CD8-positive, alpha-beta memory T cell (primary cell): ENCODE data around the gene IGFBP5. TPM values are rescaled to one million over a fixed set of nuclear protein-coding genes. Genes with fewer than 3 reads are reported as not detected.

Experiments used
- CTCF ChIA-PET: fragments of 350-600 bp; sonication (Branson Sonifier 250); formaldehyde crosslinking; loops from one replicate; lab custom pipeline; 2021; ENCODE audit warnings: antibody characterized with exemption; lab: Charles Lee
- POLR2A ChIA-PET: fragments of 350-600 bp; sonication (Branson Sonifier 250); formaldehyde crosslinking; loops from one replicate; lab custom pipeline; 2021; ENCODE audit warnings: antibody characterized with exemption; lab: Charles Lee
- DNase-seq, 5 donors: peaks; one replicate each; pipeline versions ENCODE4 v3.0.0 to v3.0.0-alpha.2; 2020 to 2022; ENCODE audit warnings: mixed read lengths in 1 of 5
- H3K27ac ChIP-seq: one replicate; pipeline ENCODE4 v1.7.0; 2013; ENCODE audit warnings: low read depth, mild to moderate bottlenecking, low read length, moderate library complexity
- H3K27me3 ChIP-seq: 2 replicates; pipeline ENCODE4 v1.7.0; 2013; ENCODE audit warnings: low read length, mild to moderate bottlenecking; ENCODE audit not compliant: insufficient read depth, poor library complexity, severe bottlenecking
- H3K36me3 ChIP-seq: 2 replicates; pipeline ENCODE4 v1.7.0; 2013; ENCODE audit warnings: mild to moderate bottlenecking, low read length, moderate library complexity; ENCODE audit not compliant: insufficient read depth
- H3K4me1 ChIP-seq: 2 replicates; pipeline ENCODE4 v1.7.0; 2013; ENCODE audit warnings: mild to moderate bottlenecking, low read length, moderate library complexity; ENCODE audit not compliant: insufficient read depth
- H3K4me3 ChIP-seq: 2 replicates; pipeline ENCODE4 v1.7.0; 2013; ENCODE audit warnings: mild to moderate bottlenecking, low read length
- H3K9me3 ChIP-seq: 2 replicates; pipeline ENCODE4 v1.7.0; 2013; ENCODE audit warnings: mild to moderate bottlenecking, low read length
- H3K27ac Mint-ChIP-seq, 8 donors: one replicate each; pipeline ENCODE4 v1.8.0; 2020 to 2021; ENCODE audit warnings: mixed read lengths in 8 of 8, mild to moderate bottlenecking in 6 of 8, inconsistent platforms in 3 of 8, moderate library complexity in 3 of 8
- H3K27me3 Mint-ChIP-seq, 2 donors: one replicate each; pipeline ENCODE4 v1.8.0; 2020 to 2021; ENCODE audit warnings: mixed read lengths in 2 of 2, mild to moderate bottlenecking in 1 of 2, moderate library complexity in 1 of 2
- H3K36me3 Mint-ChIP-seq, 3 donors: one replicate each; pipeline ENCODE4 v1.8.0; 2020 to 2021; ENCODE audit warnings: mixed read lengths in 3 of 3, inconsistent platforms in 1 of 3, mild to moderate bottlenecking in 1 of 3
- H3K4me1 Mint-ChIP-seq, 3 donors: one replicate each; pipeline ENCODE4 v1.8.0; 2020 to 2021; ENCODE audit warnings: mixed read lengths in 3 of 3, inconsistent platforms in 1 of 3, mild to moderate bottlenecking in 1 of 3
- H3K4me3 Mint-ChIP-seq, 7 donors: one replicate each; pipeline ENCODE4 v1.8.0; 2020 to 2021; ENCODE audit warnings: mixed read lengths in 7 of 7, mild to moderate bottlenecking in 6 of 7, moderate library complexity in 4 of 7, inconsistent platforms in 2 of 7
- H3K9me3 Mint-ChIP-seq, 5 donors: one replicate each; pipeline ENCODE4 v1.8.0; 2020 to 2022; ENCODE audit warnings: mixed read lengths in 5 of 5, mild to moderate bottlenecking in 3 of 5, moderate library complexity in 2 of 5, inconsistent platforms in 1 of 5
- polyA plus RNA-seq: library from polyadenylated mRNA; unstranded; fragments of 300-500 nt; fragmentation: Illumina TruSeq; gene quantifications from one replicate; pipeline ENCODE4 v1.2.3, GENCODE V29; 2021
- total RNA-seq, 2 experiments: library from RNA; stranded (reverse); gene quantifications; one replicate each; pipeline ENCODE4 v1.2.3, GENCODE V29; 2021

The IGFBP5 gene
- total and polyA plus RNA-seq, 3 experiments from 2014 or later: not detected

DNA sequence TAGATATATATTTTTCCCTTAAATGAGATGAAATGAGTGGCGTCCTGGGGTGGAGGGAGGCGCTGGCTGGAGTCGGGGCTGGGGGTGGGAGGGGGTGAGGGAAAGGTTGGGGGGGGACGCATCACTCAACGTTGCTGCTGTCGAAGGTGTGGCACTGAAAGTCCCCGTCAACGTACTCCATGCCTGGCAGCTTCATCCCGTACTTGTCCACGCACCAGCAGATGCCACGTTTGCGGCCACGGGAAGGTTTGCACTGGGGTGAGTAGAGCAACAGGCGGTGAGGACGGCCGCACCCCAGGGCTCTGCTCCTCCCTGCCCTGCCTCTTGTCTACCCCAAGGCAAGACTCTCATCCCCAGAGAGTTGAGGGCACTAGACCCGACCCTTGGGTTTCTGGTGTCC is 18.7 kb downstream of the IGFBP5 start:
- Mint-ChIP-seq H3K4me1 (no peaks in the 10 kb centered on the region), H3K27me3 (peaks cover 21 to 39% of the 10 kb centered on the region in 2 donors), H3K9me3 (no peaks in the 10 kb centered on the region), H3K4me3 (no peak overlapping the region), H3K36me3 (no peaks in the 10 kb centered on the region), H3K27ac (no peak overlapping the region)
- Histone ChIP-seq H3K4me3 (no peak overlapping the region), H3K27me3 (no peaks in the 10 kb centered on the region), H3K4me1 (no peaks in the 10 kb centered on the region), H3K36me3 (no peaks in the 10 kb centered on the region), H3K9me3 (no peaks in the 10 kb centered on the region), H3K27ac (no peak overlapping the region)
- no peak for DNase-seq
- POLR2A ChIA-PET: interaction anchor here (0.6 kb wide), 1 partner anchor 9 kb away, joined by 3 read pairs; no protein-coding TSS in a partner anchor
- CTCF ChIA-PET: no interaction called here

GRCh38 chr2:216674376-216674775 is 21.0 kb downstream of the IGFBP5 start:
- ChIA-PET POLR2A (no interaction called here), CTCF (interaction anchor here (0.9 to 1.8 kb wide), 3 partner anchors 8 to 1039 kb away, joined by 3 to 4 read pairs (median 3); no protein-coding TSS in a partner anchor)
- H3K36me3 Mint-ChIP-seq: no peaks in the 10 kb centered on the region
- Histone ChIP-seq H3K4me1 (no peaks in the 10 kb centered on the region), H3K4me3 (no peak overlapping the region), H3K27me3 (no peaks in the 10 kb centered on the region), H3K36me3 (no peaks in the 10 kb centered on the region), H3K9me3 (no peaks in the 10 kb centered on the region), H3K27ac (no peak overlapping the region)
- H3K9me3 Mint-ChIP-seq: no peaks in the 10 kb centered on the region
- no peak for DNase-seq
- no peaks in the 10 kb centered on the region for H3K4me1 Mint-ChIP-seq
- H3K27me3 Mint-ChIP-seq: peaks cover 18 to 35% of the 10 kb centered on the region in 2 donors
- H3K4me3 Mint-ChIP-seq: no peak overlapping the region
- H3K27ac Mint-ChIP-seq: peak overlapping the region in 1 of 8 donors; percentile 89

GRCh38 chr2:216673609-216674008 is 21.7 kb downstream of the IGFBP5 start:
- H3K9me3 ChIP-seq: no peaks in the 10 kb centered on the region
- H3K27me3 ChIP-seq: no peaks in the 10 kb centered on the region
- Mint-ChIP-seq H3K36me3 (no peaks in the 10 kb centered on the region), H3K9me3 (no peaks in the 10 kb centered on the region), H3K27me3 (peaks cover 21 to 38% of the 10 kb centered on the region in 2 donors), H3K27ac (peak overlapping the region in 1 of 8 donors; percentile 19), H3K4me1 (no peaks in the 10 kb centered on the region), H3K4me3 (no peak overlapping the region)
- no peak overlapping the region for H3K4me3 ChIP-seq
- H3K36me3 ChIP-seq: no peaks in the 10 kb centered on the region
- no peaks in the 10 kb centered on the region for H3K4me1 ChIP-seq
- ChIA-PET POLR2A (no interaction called here), CTCF (interaction anchor here (1.2 to 1.8 kb wide), 2 partner anchors 9 to 1040 kb away, joined by 3 to 4 read pairs; no protein-coding TSS in a partner anchor)
- no peak overlapping the region for H3K27ac ChIP-seq
- DNase-seq: no peak

- peaks cover 20 to 38% of the 10 kb centered on the region in 2 donors for H3K27me3 Mint-ChIP-seq
- Histone ChIP-seq H3K27me3 (no peaks in the 10 kb centered on the region), H3K4me3 (no peak overlapping the region), H3K9me3 (no peaks in the 10 kb centered on the region), H3K27ac (no peak overlapping the region), H3K4me1 (no peaks in the 10 kb centered on the region), H3K36me3 (no peaks in the 10 kb centered on the region)
- H3K27ac Mint-ChIP-seq: no peak overlapping the region
- no peaks in the 10 kb centered on the region for H3K4me1 Mint-ChIP-seq
- ChIA-PET CTCF (interaction anchor here (2.4 kb wide), 1 partner anchor 9 kb away, joined by 6 read pairs; no protein-coding TSS in a partner anchor), POLR2A (no interaction called here)
- H3K9me3 Mint-ChIP-seq: no peaks in the 10 kb centered on the region
- no peak for DNase-seq
- no peak overlapping the region for H3K4me3 Mint-ChIP-seq
- H3K36me3 Mint-ChIP-seq: no peaks in the 10 kb centered on the region
Observed at GRCh38 chr2:216673021-216673420, 22.3 kb downstream of the IGFBP5 start.

- Histone ChIP-seq H3K9me3 (no peaks in the 10 kb centered on the region), H3K4me3 (no peak overlapping the region), H3K36me3 (no peaks in the 10 kb centered on the region), H3K4me1 (no peaks in the 10 kb centered on the region), H3K27ac (no peak overlapping the region), H3K27me3 (no peaks in the 10 kb centered on the region)
- no peaks in the 10 kb centered on the region for H3K9me3 Mint-ChIP-seq
- no peak overlapping the region for H3K27ac Mint-ChIP-seq
- no peaks in the 10 kb centered on the region for H3K4me1 Mint-ChIP-seq
- CTCF ChIA-PET: interaction anchor here (2.4 kb wide), 1 partner anchor 10 kb away, joined by 6 read pairs; no protein-coding TSS in a partner anchor
- POLR2A ChIA-PET: no interaction called here
- H3K27me3 Mint-ChIP-seq: peaks cover 22 to 37% of the 10 kb centered on the region in 2 donors
- H3K36me3 Mint-ChIP-seq: no peaks in the 10 kb centered on the region
- no peak overlapping the region for H3K4me3 Mint-ChIP-seq
- no peak for DNase-seq
Observed at GRCh38 chr2:216672466-216672865, 22.9 kb downstream of the IGFBP5 start.

- Mint-ChIP-seq H3K9me3 (no peaks in the 10 kb centered on the region), H3K4me3 (no peak overlapping the region), H3K4me1 (no peaks in the 10 kb centered on the region), H3K36me3 (no peaks in the 10 kb centered on the region), H3K27me3 (peaks cover 25 to 37% of the 10 kb centered on the region in 2 donors), H3K27ac (no peak overlapping the region)
- H3K27ac ChIP-seq: no peak overlapping the region
- no peaks in the 10 kb centered on the region for H3K9me3 ChIP-seq
- ChIA-PET CTCF (interaction anchor here (2.4 kb wide), 1 partner anchor 10 kb away, joined by 6 read pairs; no protein-coding TSS in a partner anchor), POLR2A (no interaction called here)
- no peaks in the 10 kb centered on the region for H3K27me3 ChIP-seq
- H3K36me3 ChIP-seq: no peaks in the 10 kb centered on the region
- H3K4me3 ChIP-seq: no peak overlapping the region
- DNase-seq: no peak
- H3K4me1 ChIP-seq: no peaks in the 10 kb centered on the region
Observed at GRCh38 chr2:216671791-216672343, 23.5 kb downstream of the IGFBP5 start.

DNA sequence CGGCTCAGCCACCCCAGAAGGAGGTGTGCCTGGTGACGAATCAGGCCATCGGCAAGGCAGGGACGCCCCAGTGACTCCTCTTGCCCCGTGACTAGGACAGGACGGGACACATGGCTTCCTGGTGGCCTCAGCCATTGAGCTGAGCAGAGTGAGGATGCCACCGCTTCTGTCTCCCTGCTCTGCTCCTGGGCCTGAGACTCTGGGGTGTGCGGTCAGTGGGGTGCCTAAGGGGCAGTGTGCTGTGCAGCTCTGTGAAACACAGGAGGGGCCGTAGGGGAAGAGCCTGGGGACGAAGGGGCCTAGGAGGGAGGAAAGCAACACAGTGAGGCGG is 24.3 kb downstream of the IGFBP5 start:
- Mint-ChIP-seq H3K9me3 (no peaks in the 10 kb centered on the region), H3K27ac (no peak overlapping the region), H3K27me3 (peaks cover 29 to 33% of the 10 kb centered on the region in 2 donors), H3K4me3 (no peak overlapping the region), H3K36me3 (no peaks in the 10 kb centered on the region), H3K4me1 (no peaks in the 10 kb centered on the region)
- Histone ChIP-seq H3K4me1 (no peaks in the 10 kb centered on the region), H3K9me3 (no peaks in the 10 kb centered on the region), H3K36me3 (no peaks in the 10 kb centered on the region), H3K27ac (no peak overlapping the region), H3K4me3 (no peak overlapping the region), H3K27me3 (no peaks in the 10 kb centered on the region)
- CTCF ChIA-PET: interaction anchor here (2.4 kb wide), 1 partner anchor 11 kb away, joined by 6 read pairs; no protein-coding TSS in a partner anchor
- DNase-seq: no peak
- POLR2A ChIA-PET: no interaction called here

DNA sequence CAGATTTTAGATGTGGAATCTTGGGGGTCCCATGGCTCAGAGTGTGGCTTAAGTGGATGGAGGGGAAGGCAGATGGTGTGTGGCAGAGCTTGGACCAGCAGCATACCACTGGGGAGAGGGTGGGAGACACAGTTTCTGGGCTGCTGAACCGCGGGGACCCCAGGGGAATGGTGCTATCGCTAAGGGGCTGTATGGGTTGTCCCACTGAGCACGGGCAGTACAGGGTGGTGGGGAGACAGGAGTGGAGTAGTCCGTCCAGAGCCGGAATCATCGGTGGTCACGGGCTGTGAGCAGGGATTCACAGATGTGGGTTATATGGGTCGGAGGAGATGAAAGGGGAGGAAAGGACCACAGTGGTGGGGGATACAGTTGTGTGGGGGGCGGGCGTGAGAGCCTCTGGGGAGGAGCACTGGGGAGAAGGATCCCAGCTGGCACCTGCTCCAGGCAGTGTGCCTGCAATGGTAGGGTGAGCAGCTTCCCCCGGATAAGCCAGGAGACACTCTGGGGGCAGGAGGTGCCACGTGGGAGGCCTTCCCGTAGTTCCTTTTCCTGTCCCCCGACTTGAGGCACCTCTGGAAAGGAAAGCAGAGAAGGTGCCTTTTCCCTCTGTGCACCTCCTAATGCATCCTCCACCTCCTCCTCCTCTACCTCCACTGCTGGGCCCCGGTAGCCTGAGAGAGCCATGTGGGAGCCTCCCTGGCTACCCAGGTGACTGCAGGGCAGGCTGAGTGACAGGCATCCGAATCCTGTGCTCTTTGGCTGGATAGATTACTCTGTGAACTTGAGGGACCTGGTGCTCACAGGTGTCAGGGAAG is 24.9 kb downstream of the IGFBP5 start:
- Mint-ChIP-seq H3K9me3 (no peaks in the 10 kb centered on the region), H3K27me3 (peaks cover 29 to 33% of the 10 kb centered on the region in 2 donors), H3K27ac (no peak overlapping the region), H3K4me1 (no peaks in the 10 kb centered on the region), H3K36me3 (no peaks in the 10 kb centered on the region), H3K4me3 (no peak overlapping the region)
- Histone ChIP-seq H3K27me3 (no peaks in the 10 kb centered on the region), H3K9me3 (no peaks in the 10 kb centered on the region), H3K36me3 (no peaks in the 10 kb centered on the region), H3K4me3 (no peak overlapping the region), H3K27ac (no peak overlapping the region), H3K4me1 (no peaks in the 10 kb centered on the region)
- DNase-seq: no peak
- CTCF ChIA-PET: interaction anchor here (1.5 to 2.4 kb wide), 2 partner anchors 12 to 151 kb away, joined by 3 to 6 read pairs; no protein-coding TSS in a partner anchor
- POLR2A ChIA-PET: no interaction called here
